HG02678 (cell line): ENCODE measurements around the gene CPZ.

Experiments
- ATAC-seq: cut with Tn5 transposase; IDR thresholded peaks from one replicate; pipeline ENCODE4 v1.9.1; 2021; ENCODE audit warnings: mild to moderate bottlenecking, moderate library complexity; ENCODE audit not compliant: unreplicated experiment

Gene CPZ

GRCh38 chr4:8592366-8593263 is at the start of gene CPZ:
CPZ (plus strand) TSS chr4:8592765; CDS start chr4:8592834, 69 bp downstream.
- ATAC-seq = no peak

GRCh38 chr4:8542776-8543525 is 49.6 kb upstream of the CPZ start:
- ATAC-seq = no peak

- no peak for ATAC-seq
These were observed 48.9 kb upstream of the CPZ start for GRCh38 chr4:8543623-8544022.

DNA sequence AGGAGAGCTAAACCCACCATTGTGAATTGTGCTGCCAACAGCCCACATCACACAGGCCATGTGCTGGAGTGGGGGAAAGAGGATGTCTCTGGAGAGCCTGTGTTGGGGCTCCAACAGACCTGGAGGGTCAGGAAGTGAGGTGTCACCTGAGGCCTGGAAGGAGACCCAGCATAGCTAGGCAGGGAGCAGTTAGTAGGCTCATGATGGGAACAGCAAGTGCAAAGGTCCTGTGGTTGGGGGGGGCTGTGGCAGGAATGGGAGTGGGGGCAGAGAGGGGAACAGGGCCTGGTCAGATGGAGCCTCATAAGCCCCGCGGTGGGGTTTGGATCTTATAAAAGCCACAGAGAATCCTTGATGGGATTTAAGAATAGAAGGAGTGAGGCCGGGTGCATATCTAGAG is 48.3 kb upstream of the CPZ start:
- ATAC-seq = no peak

DNA sequence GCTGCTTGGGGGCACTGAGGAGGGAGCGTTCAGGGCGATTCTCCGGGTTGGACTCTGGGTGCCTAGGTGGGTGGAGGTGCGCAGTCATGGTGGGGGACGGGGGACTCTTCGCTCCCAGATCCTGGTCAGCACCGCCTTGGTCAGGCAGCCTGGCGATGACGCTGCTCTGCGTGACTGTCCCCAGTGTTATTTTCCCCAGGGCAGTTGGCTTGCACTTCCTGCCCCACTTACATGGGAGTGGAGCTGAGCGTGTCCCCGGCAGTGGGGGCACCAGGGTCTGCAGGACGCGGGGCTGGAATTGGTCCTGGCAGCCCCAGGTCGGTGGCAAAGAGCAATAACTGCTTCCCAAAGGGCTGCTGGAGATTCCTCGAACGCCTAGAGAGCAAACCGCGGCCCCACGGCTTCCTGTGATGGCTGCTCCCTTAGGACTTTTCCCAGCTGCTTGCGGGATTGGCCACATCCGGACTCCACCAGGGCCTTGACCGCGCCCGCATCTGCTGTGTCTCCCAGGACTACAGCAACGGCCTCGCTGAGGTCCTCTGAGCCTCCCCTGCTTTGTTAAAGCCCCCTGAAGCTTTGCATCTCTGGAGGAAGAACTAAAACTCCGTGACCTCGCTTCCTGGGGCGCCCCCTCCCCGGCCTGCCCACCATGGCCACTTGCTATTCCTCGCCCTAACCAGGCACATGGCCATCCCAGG is 47.7 kb upstream of the CPZ start:
- no peak for ATAC-seq

DNA sequence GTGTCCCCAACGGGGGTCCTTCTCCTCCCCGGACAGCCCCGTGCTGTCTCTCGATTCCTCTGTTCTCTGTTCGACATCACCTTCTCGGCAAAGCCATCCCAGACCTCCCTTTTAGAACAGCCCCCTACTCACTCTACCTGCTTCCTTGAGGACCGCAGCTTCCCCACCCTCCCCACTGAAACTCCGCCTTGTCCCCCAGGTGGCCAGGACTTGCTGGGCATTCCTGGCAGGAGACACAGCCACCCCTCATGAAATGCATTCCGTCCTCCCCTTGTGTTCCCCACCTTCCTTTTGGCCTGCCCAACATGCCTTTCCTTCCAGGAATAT is 47.2 kb upstream of the CPZ start:
- no peak for ATAC-seq

- ATAC-seq = no peak
These were observed 45.8 kb upstream of the CPZ start for GRCh38 chr4:8546766-8547107.

DNA sequence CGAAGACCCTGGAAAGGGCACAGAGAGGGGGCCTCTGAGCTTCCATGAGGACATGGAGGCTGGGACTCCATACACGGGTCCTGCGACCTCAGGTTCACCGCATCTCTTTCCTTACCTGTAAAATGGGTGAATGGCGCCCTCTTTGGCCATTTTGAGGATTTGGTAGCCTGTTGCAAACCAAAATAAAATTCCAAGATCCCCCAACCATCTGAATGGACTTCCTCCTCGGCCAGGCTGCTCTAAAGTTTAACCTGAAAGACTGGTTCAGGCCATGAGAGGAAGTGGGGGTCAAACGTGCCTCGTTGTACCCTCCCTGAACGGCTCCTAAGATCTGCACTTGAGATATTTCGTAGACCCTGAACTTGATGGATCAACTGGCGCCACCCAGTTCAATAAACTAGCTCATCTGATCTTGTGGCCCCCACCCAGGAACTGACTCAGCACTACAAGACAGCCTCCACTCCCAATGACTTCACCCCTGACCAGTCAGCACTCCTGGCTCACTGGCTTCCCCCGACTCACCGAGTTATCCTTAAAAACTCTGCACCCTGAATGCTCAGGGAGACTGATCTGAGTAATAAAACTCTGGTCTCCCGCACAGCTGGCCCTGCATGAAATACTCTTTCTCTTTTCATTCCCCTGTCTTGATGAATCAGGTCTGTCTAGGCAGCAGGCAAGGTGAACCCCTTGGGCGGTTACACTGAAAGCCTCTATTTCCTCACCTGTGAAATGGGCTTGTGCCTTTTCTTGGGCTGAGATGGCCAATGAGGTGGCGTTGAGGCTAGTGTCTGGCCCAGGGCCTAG is 45.3 kb upstream of the CPZ start:
- ATAC-seq = no peak

GRCh38 chr4:8547912-8548730 is 44.4 kb upstream of the CPZ start:
- ATAC-seq = no peak

GRCh38 chr4:8548731-8549351 is 43.7 kb upstream of the CPZ start:
- no peak for ATAC-seq

DNA sequence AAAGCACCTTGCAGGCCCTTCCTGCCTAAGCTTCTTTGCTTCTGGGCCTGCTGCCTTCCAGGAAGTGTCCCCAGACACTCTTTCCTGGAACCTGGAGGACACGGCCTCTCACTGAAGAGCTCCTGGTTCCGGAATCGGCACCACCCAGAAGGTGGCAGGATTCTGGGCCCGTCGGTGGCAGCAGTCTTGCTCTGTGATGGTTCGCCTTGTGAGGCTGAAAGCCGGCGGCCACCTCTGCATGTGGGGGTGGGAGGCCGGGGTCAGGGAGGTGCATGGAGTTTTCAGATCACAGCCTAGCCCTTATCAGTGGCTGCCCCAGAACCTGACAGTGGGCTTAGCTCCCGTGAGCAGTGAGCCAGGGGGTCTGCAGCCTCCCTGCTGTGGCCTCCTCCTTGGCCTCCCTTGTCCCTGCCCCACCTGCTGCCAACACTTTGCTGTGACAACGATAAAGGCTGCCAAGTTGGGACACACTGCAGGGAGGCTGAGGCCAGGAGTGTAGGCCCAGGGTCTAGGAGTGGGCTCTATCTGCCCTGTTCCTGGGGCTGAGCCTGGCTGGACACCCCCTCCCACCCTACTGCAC is 43.1 kb upstream of the CPZ start:
- ATAC-seq = no peak

DNA sequence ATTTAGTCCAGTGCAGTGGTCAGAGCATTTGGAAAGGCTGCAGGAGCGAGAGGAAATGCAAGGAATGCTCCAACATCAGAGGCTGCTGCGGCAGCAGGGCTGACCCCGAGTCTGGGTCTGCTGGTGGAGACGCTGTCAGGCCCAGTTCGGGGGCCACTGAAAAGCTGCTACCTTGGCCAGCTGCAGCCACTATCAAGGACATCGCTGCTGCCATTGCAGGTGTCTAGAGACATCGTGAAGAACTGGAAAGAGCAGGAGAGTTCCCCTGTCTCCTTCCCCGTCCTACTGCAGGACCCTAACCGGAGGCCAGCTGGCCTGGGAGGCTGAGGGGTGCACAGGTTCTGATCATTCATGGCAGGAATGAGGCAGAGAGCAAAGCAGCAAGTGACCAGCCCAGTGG is 41.9 kb upstream of the CPZ start:
- ATAC-seq = no peak

- ATAC-seq = no peak
These were observed 40.5 kb upstream of the CPZ start for GRCh38 chr4:8552024-8552423.

DNA sequence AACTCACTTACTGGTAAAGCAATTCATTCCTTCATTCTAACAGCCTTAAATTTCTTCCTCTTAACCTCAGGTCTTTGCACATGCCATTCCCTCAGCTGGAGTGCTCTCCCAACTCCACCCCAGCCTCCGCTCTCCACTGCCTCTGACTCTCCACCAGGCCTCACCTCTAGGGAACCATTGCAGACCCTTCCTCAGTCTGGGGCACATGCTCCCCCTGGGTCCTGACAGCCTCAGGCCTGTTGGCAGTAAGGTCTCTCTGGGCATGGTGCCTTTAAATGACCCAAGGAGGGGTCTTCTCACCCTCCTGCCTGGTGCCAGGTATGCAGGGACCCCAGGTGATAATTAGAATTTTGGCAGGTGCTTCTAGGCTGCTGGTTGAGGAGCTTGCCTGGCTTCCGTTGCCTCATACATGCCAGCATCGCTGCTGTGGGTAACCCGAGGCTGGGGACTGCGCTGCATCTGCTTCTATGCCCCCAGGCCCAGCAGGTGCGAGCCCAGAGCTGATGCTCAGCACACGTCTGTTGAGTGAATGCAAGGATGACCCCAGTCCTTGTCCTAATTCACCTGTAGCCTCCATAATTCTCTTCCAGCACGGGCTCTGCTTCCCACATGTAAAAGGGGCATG is 39.9 kb upstream of the CPZ start:
- no peak for ATAC-seq

DNA sequence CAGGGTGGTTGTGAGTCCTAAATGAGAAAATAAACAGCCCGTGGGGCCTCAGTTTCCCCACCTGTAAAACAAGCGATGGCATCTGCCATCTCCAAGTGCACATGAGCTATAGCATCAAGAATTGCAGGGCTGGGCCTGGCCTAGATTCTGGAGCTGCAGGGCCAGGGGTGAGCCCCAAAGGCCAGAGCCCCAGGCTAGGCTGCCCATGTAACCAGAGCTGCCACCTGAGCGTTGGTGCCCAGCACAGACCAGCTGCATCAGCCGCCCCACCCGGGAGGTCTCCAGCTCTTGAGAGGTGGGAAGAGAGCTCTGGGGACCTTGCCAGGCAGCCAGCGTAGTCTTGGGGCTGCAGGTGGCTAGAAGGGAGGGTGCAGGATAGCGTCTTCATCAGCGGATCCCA is 39.3 kb upstream of the CPZ start:
- ATAC-seq = no peak

- no peak for ATAC-seq
These were observed 38.6 kb upstream of the CPZ start for GRCh38 chr4:8553991-8554405.

GRCh38 chr4:8554555-8555100 is 37.9 kb upstream of the CPZ start:
- no peak for ATAC-seq

- no peak for ATAC-seq
These were observed 36.8 kb upstream of the CPZ start for GRCh38 chr4:8555716-8556115.
